SJSA1 (cell line): Measurements from ENCODE around the gene HEATR9. TPM values are rescaled to one million over a fixed set of nuclear protein-coding genes. Genes with fewer than 3 reads are reported as not detected.
A peak's percentile ranks its signal among the peaks of the same experiment; 100 is the strongest.

Experiments used
- DNase-seq, 2 experiments: peaks; one replicate each; pipeline ENCODE4 v3.0.0-alpha.2; 2015 to 2020; ENCODE audit warnings: low spot score in 2 of 2, low read depth in 1 of 2
- H3K27ac ChIP-seq: fragments of 250-450 bp; sonication (Bioruptor Pico); 2 replicates; pipeline ENCODE4 v1.5.1; 2020; ENCODE audit warnings: mild to moderate bottlenecking, moderate library complexity
- H3K27me3 ChIP-seq: fragments of 250-450 bp; sonication (Bioruptor Pico); replicated peaks from 2 replicates; pipeline ENCODE4 v1.5.1; 2020; ENCODE audit warnings: mild to moderate bottlenecking, moderate library complexity
- H3K36me3 ChIP-seq: fragments of 250-450 bp; sonication (Bioruptor Pico); 2 replicates; pipeline ENCODE4 v1.5.1; 2020; ENCODE audit warnings: mild to moderate bottlenecking
- H3K4me1 ChIP-seq: fragments of 250-450 bp; sonication (Bioruptor Pico); replicated peaks from 2 replicates; pipeline ENCODE4 v1.6.1; 2021; ENCODE audit warnings: mild to moderate bottlenecking
- H3K4me3 ChIP-seq: fragments of 250-450 bp; sonication (Bioruptor Pico); 2 replicates; pipeline ENCODE4 v1.5.1; 2020; ENCODE audit warnings: mild to moderate bottlenecking
- H3K9me3 ChIP-seq: fragments of 250-450 bp; sonication (Bioruptor Pico); replicated peaks from 2 replicates; pipeline ENCODE4 v1.5.1; 2020; ENCODE audit warnings: mild to moderate bottlenecking
- total RNA-seq: library from RNA; depleted of rRNA; stranded (reverse); fragments of >200 nt; shearing (Covaris generic); gene quantifications from 2 replicates; pipeline ENCODE4 v1.2.3, GENCODE V29; 2014

HEATR9 gene
- total RNA-seq, 1 experiment from 2014 or later: not detected

GRCh38 chr17:35865412-35866340, 3.0 kb downstream of the HEATR9 start:
- no peaks in the 10 kb centered on the region for H3K4me1 ChIP-seq
- H3K36me3 ChIP-seq: no peaks in the 10 kb centered on the region
- H3K9me3 ChIP-seq: no peaks in the 10 kb centered on the region
- no peak for DNase-seq
- H3K27ac ChIP-seq: no peak overlapping the region
- H3K4me3 ChIP-seq: no peak overlapping the region
- no peaks in the 10 kb centered on the region; the same call in 1 of the 2 replicates for H3K27me3 ChIP-seq

GRCh38 chr17:35864853-35865252, 3.8 kb downstream of the HEATR9 start:
- DNase-seq: no peak
- no peaks in the 10 kb centered on the region for H3K9me3 ChIP-seq
- H3K27me3 ChIP-seq: no peaks in the 10 kb centered on the region; the same call in 1 of the 2 replicates
- no peaks in the 10 kb centered on the region for H3K36me3 ChIP-seq
- H3K4me1 ChIP-seq: no peaks in the 10 kb centered on the region
- no peak overlapping the region for H3K27ac ChIP-seq
- H3K4me3 ChIP-seq: no peak overlapping the region

- H3K9me3 ChIP-seq: no peaks in the 10 kb centered on the region
- no peak overlapping the region for H3K4me3 ChIP-seq
- H3K36me3 ChIP-seq: peaks cover 12% of the 10 kb centered on the region
- H3K27me3 ChIP-seq: no peaks in the 10 kb centered on the region
- H3K27ac ChIP-seq: no peak overlapping the region
- no peaks in the 10 kb centered on the region for H3K4me1 ChIP-seq
- DNase-seq: no peak
Observed at GRCh38 chr17:35856603-35857002, 12.1 kb downstream of the HEATR9 start.

- Histone ChIP-seq H3K27me3 (no peaks in the 10 kb centered on the region), H3K9me3 (no peaks in the 10 kb centered on the region), H3K27ac (no peak overlapping the region), H3K4me3 (no peak overlapping the region), H3K36me3 (peaks cover 16% of the 10 kb centered on the region), H3K4me1 (no peaks in the 10 kb centered on the region)
- DNase-seq: no peak
Observed at GRCh38 chr17:35855965-35856364, 12.7 kb downstream of the HEATR9 start.

GRCh38 chr17:35849469-35850348, 19.0 kb downstream of the HEATR9 start:
- Histone ChIP-seq H3K4me3 (no peak overlapping the region), H3K27ac (no peak overlapping the region), H3K9me3 (no peaks in the 10 kb centered on the region), H3K27me3 (no peaks in the 10 kb centered on the region), H3K36me3 (peaks cover 68% of the 10 kb centered on the region), H3K4me1 (no peaks in the 10 kb centered on the region)
- peak; percentile 40 to 58 for DNase-seq

GRCh38 chr17:35847633-35848373, 20.9 kb downstream of the HEATR9 start:
- Histone ChIP-seq H3K9me3 (no peaks in the 10 kb centered on the region), H3K4me1 (no peaks in the 10 kb centered on the region), H3K36me3 (peaks cover 81% of the 10 kb centered on the region), H3K27me3 (no peaks in the 10 kb centered on the region; the same call in 1 of the 2 replicates), H3K4me3 (no peak overlapping the region), H3K27ac (no peak overlapping the region)
- DNase-seq: no peak

GRCh38 chr17:35847006-35847405, 21.7 kb downstream of the HEATR9 start:
- Histone ChIP-seq H3K27me3 (no peaks in the 10 kb centered on the region; the same call in 1 of the 2 replicates), H3K9me3 (no peaks in the 10 kb centered on the region), H3K4me3 (no peak overlapping the region), H3K27ac (no peak overlapping the region), H3K36me3 (peaks cover 86% of the 10 kb centered on the region), H3K4me1 (no peaks in the 10 kb centered on the region)
- DNase-seq: no peak

GRCh38 chr17:35846055-35846809, 22.5 kb downstream of the HEATR9 start:
- H3K27ac ChIP-seq: no peak overlapping the region
- H3K4me3 ChIP-seq: no peak overlapping the region
- no peaks in the 10 kb centered on the region for H3K9me3 ChIP-seq
- no peaks in the 10 kb centered on the region; the same call in 1 of the 2 replicates for H3K27me3 ChIP-seq
- peaks cover 90% of the 10 kb centered on the region for H3K36me3 ChIP-seq
- no peaks in the 10 kb centered on the region for H3K4me1 ChIP-seq
- no peak for DNase-seq

GRCh38 chr17:35844547-35844946, 24.1 kb downstream of the HEATR9 start:
- H3K36me3 ChIP-seq: peaks cover 95% of the 10 kb centered on the region
- no peaks in the 10 kb centered on the region for H3K9me3 ChIP-seq
- no peaks in the 10 kb centered on the region for H3K4me1 ChIP-seq
- no peaks in the 10 kb centered on the region; the same call in 1 of the 2 replicates for H3K27me3 ChIP-seq
- no peak overlapping the region for H3K27ac ChIP-seq
- no peak overlapping the region for H3K4me3 ChIP-seq
- no peak for DNase-seq

- Histone ChIP-seq H3K27me3 (no peaks in the 10 kb centered on the region; the same call in 1 of the 2 replicates), H3K4me3 (no peak overlapping the region), H3K27ac (no peak overlapping the region), H3K4me1 (no peaks in the 10 kb centered on the region), H3K36me3 (peaks cover 92% of the 10 kb centered on the region), H3K9me3 (no peaks in the 10 kb centered on the region)
- DNase-seq: no peak
Observed at GRCh38 chr17:35843698-35844097, 25.0 kb downstream of the HEATR9 start.

- no peak overlapping the region for H3K27ac ChIP-seq
- no peaks in the 10 kb centered on the region; the same call in 1 of the 2 replicates for H3K27me3 ChIP-seq
- H3K36me3 ChIP-seq: peaks cover 94% of the 10 kb centered on the region
- DNase-seq: no peak
- no peaks in the 10 kb centered on the region for H3K4me1 ChIP-seq
- no peak overlapping the region for H3K4me3 ChIP-seq
- H3K9me3 ChIP-seq: no peaks in the 10 kb centered on the region
Observed at GRCh38 chr17:35842239-35842638, 26.5 kb downstream of the HEATR9 start.

- Histone ChIP-seq H3K36me3 (peaks cover 95% of the 10 kb centered on the region), H3K27ac (no peak overlapping the region), H3K9me3 (no peaks in the 10 kb centered on the region), H3K4me3 (no peak overlapping the region), H3K27me3 (no peaks in the 10 kb centered on the region; the same call in 1 of the 2 replicates), H3K4me1 (no peaks in the 10 kb centered on the region)
- DNase-seq: no peak
Observed at GRCh38 chr17:35841505-35841904, 27.2 kb downstream of the HEATR9 start.

GRCh38 chr17:35841101-35841500, 27.6 kb downstream of the HEATR9 start:
- no peaks in the 10 kb centered on the region for H3K4me1 ChIP-seq
- no peaks in the 10 kb centered on the region for H3K9me3 ChIP-seq
- peaks cover 95% of the 10 kb centered on the region for H3K36me3 ChIP-seq
- no peaks in the 10 kb centered on the region; the same call in 1 of the 2 replicates for H3K27me3 ChIP-seq
- no peak for DNase-seq
- no peak overlapping the region for H3K27ac ChIP-seq
- H3K4me3 ChIP-seq: no peak overlapping the region
